T-helper 1 cell treated with Interleukin-12 subunit alpha and Interleukin-12 subunit beta and Interleukin-4 antibody, amounts not matched to agents 30 ng/mL and 1 ng/mL, for 36 hours (primary cell): ENCODE results near the gene THSD4. TPM values are rescaled to one million over a fixed set of nuclear protein-coding genes. Genes with fewer than 3 reads are reported as not detected.

Experiments
- intact Hi-C: fragments of 100-400 bp; cut with micrococcal nuclease; formaldehyde crosslinking; loops from one replicate; pipeline ENCODE4 v1.15.1; 2024
- total RNA-seq: library from RNA; stranded (reverse); gene quantifications from 2 replicates; pipeline ENCODE4 v1.2.3, GENCODE V29; 2022

Gene THSD4
- total RNA-seq, 1 donor from 2014 or later = not detected

DNA sequence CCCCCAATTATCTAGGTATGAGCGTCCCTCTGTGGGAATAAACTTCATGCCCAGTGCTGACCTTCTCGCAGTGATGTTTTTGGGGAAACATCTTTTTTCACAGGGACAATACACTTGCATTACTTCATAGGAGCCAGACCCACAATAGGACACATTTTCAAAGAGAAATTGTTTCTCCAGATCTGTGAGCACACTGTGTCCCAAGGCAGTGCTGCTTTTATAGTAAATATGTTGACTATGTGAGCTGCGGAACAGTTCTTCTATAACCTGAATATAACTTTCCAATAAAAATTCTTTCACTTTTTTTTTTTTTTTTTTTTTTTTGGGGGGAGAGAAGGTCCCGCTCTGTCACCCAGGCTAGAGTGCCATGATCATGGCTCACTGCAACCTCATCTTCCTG is 17.4 kb upstream of the THSD4 start:
- intact Hi-C loops = no loop called here

DNA sequence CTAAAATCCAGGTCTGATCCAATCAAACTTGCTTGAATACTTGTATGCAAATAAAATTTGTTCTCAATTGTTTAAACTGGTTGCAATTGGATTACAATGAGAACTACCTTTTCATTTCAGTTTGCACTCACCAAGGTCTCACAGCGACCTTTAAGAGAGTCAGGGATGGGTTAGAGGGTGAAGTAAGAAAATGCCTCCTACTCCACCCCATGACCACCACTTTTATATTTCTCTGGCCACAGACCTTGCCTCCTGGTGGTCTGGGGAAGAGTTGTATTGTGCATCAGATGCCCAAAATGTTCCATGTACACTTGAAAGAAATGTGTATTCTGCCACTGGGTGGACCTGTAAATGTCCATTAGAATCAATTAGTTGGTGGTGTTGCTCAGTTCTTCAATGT is 16.4 kb upstream of the THSD4 start:
- intact Hi-C loops = no loop called here

DNA sequence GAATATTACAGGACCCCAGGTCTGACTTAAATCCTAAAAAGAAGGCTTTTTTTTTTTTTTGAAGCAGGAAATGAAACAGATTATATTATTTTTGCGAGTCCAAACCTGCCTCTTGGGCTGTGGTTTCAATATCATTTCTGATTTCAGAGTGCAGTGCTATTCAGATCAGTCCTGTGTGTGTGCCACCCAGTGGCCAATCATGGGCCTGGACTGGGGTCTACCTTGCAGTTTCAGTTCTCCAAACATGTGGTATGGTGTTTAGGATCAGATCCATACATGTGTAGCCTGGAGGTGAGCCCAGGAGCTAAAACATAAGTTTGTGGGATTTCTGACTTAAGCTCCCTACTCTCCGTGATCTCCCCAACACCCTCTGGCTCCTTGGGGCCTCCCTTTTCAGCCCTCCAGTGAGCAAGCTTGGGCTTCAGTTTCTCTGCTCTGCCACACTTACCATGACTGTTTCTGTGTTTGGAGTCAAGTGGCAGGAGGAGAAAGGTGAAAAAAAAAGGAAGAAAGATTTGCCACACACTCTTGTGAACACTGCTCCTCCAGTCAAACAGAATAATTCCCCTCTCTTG is 12.1 kb upstream of the THSD4 start:
- intact Hi-C loops = no loop called here

DNA sequence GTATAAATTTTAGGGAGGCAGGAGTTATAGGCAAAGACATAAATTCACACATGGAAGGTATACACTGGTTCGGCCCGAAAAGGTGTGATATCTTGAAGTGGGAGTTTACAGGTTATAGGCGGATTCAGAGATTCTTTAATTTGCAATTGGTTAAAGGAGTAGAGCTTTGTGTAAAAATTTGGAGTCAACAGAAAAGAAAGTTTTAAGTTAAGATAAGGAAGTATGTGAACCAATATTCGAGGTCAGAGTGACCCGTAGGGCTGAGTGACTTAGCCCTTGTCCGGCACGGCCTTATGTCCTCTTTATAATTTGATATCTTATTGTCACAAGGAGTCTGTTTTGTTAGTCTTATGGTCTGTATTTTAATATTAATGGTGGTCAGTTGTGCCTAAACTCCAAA is 10.6 kb upstream of the THSD4 start:
- intact Hi-C loops = no loop called here

DNA sequence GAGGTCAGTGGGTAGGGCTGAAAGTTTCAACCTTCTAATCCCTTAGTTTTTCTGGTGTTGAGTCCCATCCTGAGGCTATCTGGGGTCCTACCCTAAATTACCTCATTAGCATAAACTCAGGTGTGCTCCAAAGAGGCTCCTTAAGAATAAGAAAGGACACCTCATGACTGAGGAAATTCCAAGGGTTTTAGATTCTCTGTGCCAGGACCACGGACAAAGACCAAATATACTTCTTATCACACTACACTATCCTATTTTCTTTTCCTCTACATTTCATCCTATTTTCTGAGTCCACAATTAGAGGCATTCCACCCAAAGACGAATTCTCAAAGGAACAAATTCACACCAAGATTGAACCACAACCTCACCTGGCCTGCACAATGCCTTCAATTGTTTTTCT is 9.8 kb upstream of the THSD4 start:
- intact Hi-C loops = no loop called here

DNA sequence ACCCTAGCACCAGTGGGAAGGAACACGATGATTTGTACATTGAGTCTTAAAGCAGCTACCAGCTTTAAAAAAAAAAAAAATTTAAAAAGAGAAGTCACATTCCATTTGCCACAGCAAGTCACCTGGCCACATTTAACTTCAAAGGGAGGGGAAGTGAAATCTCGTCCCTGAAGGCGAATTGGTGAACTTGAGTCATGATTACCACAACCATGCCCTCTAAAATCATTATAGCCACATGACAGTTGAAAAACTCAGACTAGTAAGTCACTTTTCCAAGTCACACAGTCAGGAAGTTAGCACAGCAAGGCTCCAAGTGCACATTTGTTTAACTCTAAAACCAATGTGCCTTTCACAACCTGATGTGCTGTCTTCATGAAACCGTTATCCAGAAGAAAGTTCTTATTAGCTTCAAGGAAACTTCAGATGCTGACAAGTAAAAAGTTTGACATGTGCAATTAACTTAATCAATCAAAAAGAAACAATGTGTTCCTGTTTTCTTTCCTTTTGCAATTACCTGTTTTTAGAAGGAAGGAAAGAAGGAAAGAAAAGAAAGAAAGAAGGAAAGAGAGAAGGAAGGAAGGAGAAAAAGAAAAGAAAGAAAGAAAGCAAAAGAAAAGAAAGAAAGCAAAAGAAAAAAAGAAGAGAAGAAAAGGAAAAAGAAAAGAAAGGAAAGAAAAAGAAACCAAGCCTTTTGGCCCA is 8.3 kb upstream of the THSD4 start:
- intact Hi-C loops = no loop called here

DNA sequence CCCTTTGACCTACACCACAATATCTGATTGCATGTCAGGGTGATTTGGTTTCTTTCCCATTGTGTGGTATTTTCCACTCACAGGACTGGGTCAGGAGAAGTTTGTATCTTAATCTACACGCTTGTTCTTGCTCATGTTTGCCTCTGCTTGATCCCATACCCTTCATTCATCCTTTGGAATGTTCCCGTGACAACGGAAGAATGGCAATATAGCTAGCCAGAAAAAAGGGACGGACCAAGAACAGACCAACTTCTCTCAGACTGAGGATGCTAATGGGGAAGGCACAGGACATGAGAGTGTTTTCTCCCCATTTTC is 7.8 kb upstream of the THSD4 start:
- intact Hi-C loops = no loop called here

DNA sequence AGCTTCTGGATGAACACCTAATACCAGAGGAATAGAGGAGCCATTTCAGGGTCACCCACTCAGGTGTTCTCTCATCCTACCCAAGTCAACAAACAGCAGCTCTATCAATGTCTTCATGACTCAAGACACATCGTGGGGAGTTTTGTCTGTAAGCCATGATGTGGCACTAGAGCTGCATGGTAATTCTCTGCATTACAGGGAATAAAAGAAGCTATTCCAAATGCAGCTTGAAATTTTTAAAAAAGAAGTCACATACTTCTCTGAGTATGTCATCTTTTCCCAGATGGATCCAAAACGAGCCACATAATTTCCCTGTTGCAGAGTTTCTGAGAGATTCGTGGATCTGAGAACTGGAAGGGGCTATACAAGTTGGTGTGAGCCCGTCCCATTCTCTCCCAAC is 6.1 kb upstream of the THSD4 start:
- intact Hi-C loops = no loop called here

DNA sequence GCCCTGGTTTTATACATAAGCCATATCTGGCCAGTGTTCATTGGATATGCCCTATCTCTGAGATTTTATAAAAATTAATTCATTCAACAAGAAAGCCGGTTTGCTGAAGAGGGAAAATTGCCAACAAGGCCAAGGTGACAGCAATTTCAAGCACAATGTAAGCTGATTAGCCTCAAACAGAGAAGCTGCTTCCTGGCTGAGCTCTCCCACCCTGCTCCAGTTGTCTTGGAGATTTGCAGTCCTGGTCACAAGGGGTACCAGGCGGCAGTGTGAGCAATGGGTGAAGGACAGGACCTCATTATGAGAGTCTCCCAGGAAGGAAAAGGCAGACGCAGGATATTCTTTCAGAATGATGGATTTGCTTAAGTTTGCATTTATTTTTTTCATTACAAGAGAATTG is 5.4 kb upstream of the THSD4 start:
- intact Hi-C loops = no loop called here

DNA sequence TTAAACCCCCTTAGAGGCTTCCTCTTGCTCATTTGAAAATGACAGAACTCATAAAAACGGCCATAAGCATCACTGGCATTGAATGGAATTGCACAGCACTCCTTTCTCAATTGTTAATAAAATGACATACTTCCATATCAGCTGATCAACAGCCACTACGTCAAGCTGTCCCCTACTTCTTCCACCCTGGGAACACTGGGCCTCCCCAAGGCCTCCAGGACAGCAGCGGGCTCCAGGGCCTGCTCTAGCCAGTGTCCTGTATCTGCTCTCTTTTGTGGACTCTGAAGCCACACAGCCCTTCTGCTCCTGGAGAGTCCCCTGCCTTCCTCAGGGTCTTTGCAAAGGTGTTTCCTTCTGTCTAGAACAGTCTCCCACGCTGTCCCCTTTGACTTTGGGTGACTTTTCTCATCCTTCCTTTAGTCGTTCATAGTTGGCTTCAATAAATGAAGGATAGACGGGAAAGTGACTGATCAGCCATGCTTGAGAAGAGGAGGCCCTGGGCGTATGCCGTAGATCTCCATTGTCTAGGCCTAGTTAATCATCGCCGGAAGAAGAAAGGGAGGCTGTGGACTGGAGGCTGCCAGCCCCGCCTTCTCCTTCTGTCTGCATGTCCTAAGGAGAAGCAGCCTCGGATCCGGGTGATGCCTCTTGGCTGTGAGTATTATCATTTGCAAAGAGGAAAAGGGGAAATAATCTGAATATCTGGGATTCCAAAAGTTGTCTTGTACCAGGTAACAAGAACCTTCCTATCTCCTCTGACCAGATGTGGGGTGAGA is 4.7 kb upstream of the THSD4 start:
- intact Hi-C loops = no loop called here

DNA sequence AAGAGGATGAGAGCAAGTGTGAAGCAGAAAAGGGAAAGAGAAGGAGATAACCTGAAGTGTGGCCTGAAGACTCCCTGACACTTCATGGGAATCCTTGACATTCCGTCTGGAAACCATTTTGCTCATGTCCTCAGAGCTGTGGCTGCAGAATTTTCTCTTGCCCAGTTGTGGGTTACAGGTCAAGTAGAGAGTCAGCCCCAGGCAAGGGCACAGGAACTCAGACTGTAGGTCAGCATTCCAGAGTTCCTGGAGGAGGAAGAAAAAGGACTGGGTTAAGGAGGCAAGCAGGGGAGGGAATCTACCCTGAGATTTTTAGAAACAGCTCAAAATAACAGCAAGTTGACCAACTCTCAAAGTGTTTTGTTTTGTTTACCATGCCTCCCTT is 4.1 kb upstream of the THSD4 start:
- intact Hi-C loops = no loop called here

DNA sequence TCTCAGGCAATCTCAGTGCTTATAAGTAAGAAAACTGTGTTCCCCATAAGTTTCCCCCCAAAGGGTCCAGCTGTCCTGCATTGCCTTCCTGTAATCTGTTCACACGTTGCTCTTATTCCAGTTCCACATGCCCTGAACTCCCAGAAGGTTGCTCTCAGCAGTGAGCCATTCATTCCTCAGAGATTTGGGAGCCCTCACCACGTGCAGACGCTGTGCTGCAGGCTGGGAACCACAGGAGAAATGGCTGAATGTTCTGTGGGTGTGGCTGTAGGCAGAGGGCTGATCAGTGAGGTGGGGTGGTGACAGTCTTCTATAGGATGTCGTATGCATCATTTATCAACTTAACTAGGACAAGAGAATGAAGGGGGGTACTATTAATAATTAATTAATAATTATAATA is 3.3 kb upstream of the THSD4 start:
- intact Hi-C loops = no loop called here

DNA sequence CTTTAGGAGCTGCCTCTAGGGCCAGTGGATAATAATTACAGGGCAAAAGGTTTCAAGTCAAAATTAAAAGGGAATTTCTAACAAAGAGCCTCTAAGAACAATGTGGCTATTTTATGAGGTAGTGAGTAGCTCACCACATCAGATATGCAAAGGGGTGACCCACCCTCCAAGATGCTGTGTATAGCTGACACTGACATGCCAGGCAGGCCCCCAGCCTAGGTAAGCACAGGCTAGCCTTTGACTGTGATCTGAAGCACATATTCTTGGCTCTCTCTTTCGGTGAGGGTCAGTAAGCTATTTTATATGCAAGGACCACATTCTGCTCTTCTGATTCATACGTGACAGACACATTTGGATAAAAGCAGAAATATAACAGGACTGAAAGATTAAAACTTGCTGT is 2.8 kb upstream of the THSD4 start:
- intact Hi-C loops = no loop called here

DNA sequence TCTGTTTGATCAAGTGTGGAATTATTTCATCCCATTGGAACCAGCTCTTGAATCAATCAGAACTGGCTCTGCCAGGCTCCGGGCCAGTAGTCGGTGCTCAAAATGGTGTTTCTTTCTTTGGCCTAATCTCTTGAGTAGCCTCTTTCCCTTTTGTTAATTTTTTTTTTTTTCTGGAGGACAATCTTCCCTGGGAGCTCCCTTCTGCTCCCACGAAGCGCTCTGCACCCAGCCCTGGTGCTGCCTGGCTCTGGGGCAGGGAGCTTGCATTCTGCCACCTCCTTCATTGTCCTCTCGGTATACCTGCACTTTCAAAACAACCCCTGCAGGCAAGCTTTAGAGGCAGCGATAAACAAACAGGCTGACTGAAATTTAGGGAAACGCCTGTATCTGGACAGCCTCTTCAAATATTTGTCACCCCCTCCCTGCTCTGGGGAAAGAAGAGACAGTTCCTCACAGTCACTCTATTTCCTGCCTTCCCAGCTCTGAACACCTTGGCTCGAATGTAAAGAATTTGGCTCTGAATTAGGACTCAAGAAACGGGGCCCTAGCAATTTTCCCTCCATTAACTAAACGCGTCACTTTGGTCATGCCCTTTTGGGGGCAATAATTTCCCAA is 1.1 kb upstream of the THSD4 start:
- intact Hi-C loops = no loop called here

DNA sequence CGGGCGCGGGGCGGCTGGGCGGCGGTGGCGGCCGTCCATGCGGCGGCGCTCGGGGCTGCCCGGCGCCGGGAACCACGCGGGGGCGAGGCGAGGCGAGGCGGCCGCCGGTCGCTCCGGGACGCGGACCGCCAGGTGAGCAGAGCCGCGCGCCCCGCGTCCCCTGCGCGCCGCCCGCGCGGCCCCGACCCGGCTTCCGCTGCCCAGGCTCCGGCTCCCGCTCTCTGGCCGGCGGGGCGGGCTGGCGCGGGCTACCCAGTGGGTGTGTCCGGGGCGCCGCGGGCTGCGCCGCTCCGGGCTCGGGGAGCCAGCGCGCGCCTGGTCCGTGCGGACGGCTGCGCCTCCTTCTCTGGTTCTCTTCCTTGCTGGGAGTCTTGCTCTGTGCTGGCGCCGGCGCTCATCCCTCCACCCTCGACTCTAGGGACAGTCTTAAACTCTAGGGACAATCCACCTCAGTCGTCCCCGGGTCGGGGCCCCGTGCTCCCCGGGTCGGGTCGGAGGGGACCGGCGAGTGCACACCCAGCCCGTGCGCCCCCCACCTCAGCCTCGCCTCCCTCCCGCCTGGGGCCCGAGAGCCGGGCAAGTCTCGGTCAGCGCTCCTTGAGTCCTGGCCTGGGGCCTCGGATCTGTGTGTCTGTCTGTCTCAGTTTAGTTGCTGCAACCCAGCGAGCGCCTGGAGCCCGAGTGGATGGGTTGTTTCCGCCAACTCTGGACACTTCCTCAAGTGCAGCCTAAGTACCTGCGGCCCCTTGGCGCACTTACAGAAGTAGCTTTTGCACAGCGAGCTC is 488 bp downstream of the THSD4 start:
- intact Hi-C loops = no loop called here

DNA sequence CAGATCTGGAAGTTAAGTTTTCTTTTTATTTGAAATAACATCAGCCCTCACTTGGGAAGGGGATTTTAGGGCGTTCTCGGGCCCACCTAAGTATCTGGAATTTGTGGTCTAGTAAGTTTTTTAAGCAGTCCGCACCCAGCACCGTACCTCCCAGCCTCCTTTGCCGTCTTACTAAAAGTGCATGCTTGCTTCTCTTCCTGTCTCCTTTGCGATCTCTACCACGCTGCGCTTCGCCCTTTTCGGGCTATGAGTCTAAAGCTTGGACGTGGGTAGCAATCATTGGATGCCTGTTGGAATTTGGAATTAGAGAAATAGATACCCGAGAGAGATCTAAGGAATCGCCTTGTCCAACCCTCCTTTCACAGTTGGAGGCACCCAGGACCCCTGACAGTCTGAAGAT is 1.1 kb downstream of the THSD4 start:
- intact Hi-C loops = no loop called here

DNA sequence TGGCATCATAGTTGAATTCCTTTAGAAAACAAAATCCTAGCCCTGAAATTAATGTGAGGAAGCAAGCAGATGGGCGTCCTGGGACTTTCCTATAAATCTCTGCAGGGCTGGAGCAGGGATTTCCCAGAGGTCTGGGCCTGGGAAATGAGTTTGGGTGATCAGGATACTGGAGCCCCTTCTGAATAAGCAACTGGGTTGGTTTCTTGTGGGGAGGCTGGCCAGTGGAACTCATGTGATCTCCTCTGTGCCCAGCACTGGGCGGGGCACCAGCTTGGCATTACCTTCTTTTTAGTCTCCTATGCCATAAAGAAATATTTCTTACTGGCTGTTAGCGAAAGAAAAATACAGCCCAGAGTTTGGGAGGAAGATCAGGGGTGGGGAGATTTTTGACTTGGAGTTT is 1.7 kb downstream of the THSD4 start:
- intact Hi-C loops = no loop called here

DNA sequence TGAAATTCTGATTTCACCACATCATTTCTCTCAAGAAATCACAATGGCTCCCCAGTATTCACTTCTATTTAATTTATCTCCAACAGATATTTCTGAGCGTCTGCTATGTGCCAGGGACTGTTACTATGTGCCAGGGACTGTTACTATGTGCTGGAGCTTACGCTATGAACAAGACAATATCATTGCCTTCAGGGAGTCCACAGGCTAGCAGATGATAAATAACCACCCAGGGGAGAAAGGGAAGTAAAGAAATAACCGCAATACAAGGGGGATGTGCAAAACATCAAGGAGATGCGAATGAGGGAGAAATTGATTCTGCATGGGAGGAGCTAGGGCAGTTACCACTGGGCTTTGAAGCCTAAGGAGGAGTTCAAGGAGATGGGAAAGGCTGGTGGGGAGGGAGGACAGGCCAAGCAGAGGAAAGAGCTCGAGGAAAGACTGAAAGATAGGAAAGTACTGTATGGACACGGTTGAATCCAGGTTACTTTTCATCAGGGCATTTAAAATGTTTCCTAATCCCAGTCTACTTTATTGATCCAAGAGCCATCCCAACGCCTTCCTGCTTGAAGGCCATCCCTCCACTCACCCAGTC is 2.5 kb downstream of the THSD4 start:
- intact Hi-C loops = no loop called here

DNA sequence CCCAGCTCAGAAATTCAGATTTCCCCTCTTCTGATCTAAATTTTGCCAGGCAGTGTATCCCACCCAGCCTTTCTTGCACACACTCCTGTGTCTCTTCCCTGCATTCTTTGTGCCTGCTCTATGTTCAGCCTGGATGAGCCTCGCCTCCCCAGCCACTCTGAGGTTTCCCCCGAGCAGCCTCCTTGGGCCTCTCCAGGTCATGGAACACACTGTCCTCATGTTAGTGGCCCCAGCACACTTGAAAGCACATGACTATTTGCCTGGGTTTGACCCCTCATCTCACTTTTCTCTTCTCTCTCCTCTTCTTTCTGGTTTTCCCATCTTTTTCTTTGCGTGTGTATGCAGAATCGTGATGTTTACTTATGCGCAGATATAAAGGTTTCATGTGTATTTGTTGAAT is 3.1 kb downstream of the THSD4 start:
- intact Hi-C loops = no loop called here

DNA sequence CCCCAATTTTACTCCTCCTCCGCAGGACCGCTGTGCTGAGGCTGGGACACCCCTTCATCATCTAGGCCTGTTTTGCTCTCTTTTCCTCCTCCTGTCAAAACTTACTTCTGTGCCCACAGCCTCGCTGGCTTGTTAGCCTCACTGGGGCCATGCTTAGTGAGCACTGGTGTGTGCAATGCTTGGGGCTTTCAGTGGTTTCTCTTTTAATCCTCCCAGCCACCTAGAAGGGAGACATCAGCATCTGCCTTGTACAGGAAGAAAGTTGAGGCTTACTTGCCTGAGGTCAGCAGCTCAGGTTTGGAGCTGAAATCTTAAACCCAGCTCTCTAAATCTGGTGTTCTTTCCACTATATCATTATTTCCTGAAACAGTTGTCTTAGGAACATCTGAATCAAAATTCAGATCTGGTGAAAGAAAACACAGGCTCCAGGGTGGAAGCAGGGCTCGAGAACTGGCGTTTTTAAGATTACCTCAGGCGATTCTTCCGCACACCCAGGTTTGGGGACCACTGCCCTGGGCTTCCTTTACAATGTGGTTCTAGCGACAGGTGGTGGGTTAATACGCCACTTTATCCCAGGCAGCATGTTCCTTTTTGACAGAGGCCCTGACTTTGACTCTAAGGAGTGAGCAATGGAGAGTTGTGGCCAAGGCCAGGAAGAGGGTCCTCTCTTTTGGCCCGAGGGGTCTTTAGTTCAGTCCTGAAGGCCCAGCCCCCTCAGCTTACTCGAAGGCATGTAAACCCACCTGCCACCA is 3.8 kb downstream of the THSD4 start:
- intact Hi-C loops = no loop called here
